Placental pericyte (primary cell): Measurements from ENCODE around the gene TCHP. TPM values are rescaled to one million over a fixed set of nuclear protein-coding genes. Genes with fewer than 3 reads are reported as not detected.

ENCODE experiments used
- small RNA-seq: library from RNA; depleted of rRNA; stranded (forward); fragments of <200 nt; gene quantifications from one replicate; pipeline ENCODE3, GENCODE V24; 2012; ENCODE audit warnings: low replicate concordance
- total RNA-seq: library from RNA; depleted of rRNA; stranded (reverse); fragments of >200 nt; gene quantifications from 2 replicates; pipeline ENCODE4 v1.2.3, GENCODE V29; 2012

Gene TCHP, protein sequence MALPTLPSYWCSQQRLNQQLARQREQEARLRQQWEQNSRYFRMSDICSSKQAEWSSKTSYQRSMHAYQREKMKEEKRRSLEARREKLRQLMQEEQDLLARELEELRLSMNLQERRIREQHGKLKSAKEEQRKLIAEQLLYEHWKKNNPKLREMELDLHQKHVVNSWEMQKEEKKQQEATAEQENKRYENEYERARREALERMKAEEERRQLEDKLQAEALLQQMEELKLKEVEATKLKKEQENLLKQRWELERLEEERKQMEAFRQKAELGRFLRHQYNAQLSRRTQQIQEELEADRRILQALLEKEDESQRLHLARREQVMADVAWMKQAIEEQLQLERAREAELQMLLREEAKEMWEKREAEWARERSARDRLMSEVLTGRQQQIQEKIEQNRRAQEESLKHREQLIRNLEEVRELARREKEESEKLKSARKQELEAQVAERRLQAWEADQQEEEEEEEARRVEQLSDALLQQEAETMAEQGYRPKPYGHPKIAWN
- total RNA-seq, result 8.5 and 12.7 TPM in 2 replicates

DNA sequence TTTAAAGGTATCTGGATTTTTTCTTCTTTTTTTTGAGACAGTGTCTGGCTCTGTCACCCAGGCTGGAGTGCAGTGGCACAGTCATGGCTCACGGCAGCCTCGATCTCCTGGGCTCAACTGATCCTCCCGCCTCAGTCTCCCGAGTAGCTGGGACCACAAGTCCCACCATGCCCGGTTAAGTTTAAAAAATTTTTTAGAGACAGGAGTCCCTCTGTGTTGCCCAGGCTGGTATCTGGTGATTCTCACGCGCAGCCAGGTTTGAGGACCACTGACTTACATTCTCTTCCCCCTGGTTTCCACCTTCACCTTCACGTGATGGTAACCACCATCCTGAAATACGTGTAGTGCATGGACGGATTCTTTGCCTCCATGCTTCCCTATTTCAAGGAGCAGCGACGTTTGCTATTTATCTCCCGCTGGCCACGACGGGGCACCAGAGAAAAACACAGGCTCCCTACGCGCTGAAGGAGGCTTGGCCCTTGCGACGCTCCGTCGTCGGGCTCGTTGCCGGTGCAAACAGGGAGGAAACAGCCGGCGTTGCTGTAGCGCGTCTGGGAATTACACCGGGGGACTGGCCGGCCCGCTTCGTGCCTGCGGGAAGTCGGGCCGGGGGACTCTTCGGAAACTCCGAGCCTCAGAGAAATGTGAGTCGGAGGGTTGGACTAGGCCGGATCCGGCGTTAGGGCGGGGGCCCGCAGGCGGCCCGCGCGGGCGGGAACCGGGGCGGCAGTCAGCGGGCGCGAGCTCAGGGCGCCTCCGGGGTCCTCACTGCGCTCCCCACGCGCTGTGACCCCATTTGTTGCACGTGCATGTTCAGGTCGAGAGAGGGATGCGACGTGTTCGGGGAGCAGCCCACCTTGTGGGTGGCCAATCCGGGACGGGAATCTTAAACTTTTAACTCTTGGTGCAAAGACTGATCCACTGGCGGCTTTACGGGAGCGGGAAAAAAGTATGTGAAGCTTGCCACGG, at the start of gene TCHP:
Gene TCHP, plus strand, starts transcription at position 492 of the 969 bp plus-strand sequence. CDS start 2,753 bp downstream, outside the sequence.

GRCh38 chr12:109880043-109880931, 19.8 kb upstream of the TCHP start, which contains the start of gene GLTP:
Gene GLTP, minus strand, starts transcription at chr12:109880541. Its CDS starts 167 bp downstream, at chr12:109880374.

Small RNAs within 50 kb of the gene (small RNA-seq; reads per million reads assigned to genes)
- not detected for gene RN7SL441P

Other genes starting within 250 kb of the TCHP start
- gene FAM222A, start 186.4 kb upstream of the TCHP start, total RNA-seq, result 1.3 TPM in 2 replicates
- gene TRPV4, start 66.9 kb upstream of the TCHP start, total RNA-seq, result 0.44 and 0.57 TPM in 2 replicates
- 51.9 and 63.6 TPM in 2 replicates for gene GLTP, start 19.7 kb upstream of the TCHP start, total RNA-seq
- gene GIT2, start 96.1 kb downstream of the TCHP start, total RNA-seq, result 28.7 and 62.4 TPM in 2 replicates
- gene ANKRD13A, start 99.2 kb downstream of the TCHP start, total RNA-seq, result 28.4 and 134 TPM in 2 replicates
- 3.9 and 5.9 TPM in 2 replicates for gene C12orf76, start 148.2 kb downstream of the TCHP start, total RNA-seq
- 13.3 and 16.3 TPM in 2 replicates for gene IFT81, start 224.1 kb downstream of the TCHP start, total RNA-seq